PC-9 (cell line): ENCODE results near the gene STYK1. TPM values are rescaled to one million over a fixed set of nuclear protein-coding genes. Genes with fewer than 3 reads are reported as not detected.
A peak's percentile ranks its signal among the peaks of the same experiment; 100 is the strongest.
"Not testable (repeated sequence)": the region's sequence is repeated elsewhere in the genome, so short reads cannot be mapped to it uniquely, and the experiment has no call there.

Experiments
- BruUV-seq: library from RNA; stranded (reverse); fragments of 400-500 nt; replicated peaks from 2 replicates; lab custom pipeline; 2021; lab: Mats Ljungman, UMichigan
- CTCF ChIA-PET: fragments of 300-600 bp; sonication (Branson Sonifier 250); formaldehyde crosslinking; loops from one replicate; lab custom pipeline; 2022; ENCODE audit warnings: antibody characterized with exemption; lab: Charles Lee
- POLR2A ChIA-PET: fragments of 300-600 bp; sonication (Branson Sonifier 250); formaldehyde crosslinking; loops from one replicate; lab custom pipeline; 2022; ENCODE audit warnings: antibody characterized with exemption; ENCODE audit not compliant: unreplicated experiment; lab: Charles Lee
- DNase-seq, 2 experiments: peaks; one replicate each; pipeline versions ENCODE4 v3.0.0 to v3.0.0-alpha.2; 2015 to 2022; ENCODE audit warnings: mixed read lengths in 1 of 2
- H2AFZ ChIP-seq: fragments of 200-600 bp; sonication (generic); 2 replicates; pipeline ENCODE4 v1.8.1; 2017; ENCODE audit warnings: antibody characterized with exemption
- H3F3A ChIP-seq: fragments of 200-600 bp; sonication (generic); 2 replicates; pipeline ENCODE4 v1.8.1; 2017; ENCODE audit warnings: antibody characterized with exemption, mild to moderate bottlenecking, low read depth; ENCODE audit not compliant: insufficient read depth
- H3K27ac ChIP-seq: fragments of 200-600 bp; sonication (generic); 2 replicates; pipeline ENCODE4 v1.6.1; 2016; ENCODE audit warnings: mixed run types
- H3K27me3 ChIP-seq: fragments of 200-600 bp; sonication (generic); 2 replicates; pipeline ENCODE4 v1.6.1; 2016; ENCODE audit warnings: low read depth, mixed run types; ENCODE audit not compliant: insufficient read depth
- H3K36me3 ChIP-seq: fragments of 200-600 bp; sonication (generic); 2 replicates; pipeline ENCODE4 v1.6.1; 2016; ENCODE audit warnings: low read depth, mixed run types
- H3K4me1 ChIP-seq: fragments of 200-600 bp; sonication (generic); replicated peaks from 2 replicates; pipeline ENCODE4 v1.6.1; 2016; ENCODE audit warnings: mixed run types; ENCODE audit not compliant: insufficient read depth
- H3K4me2 ChIP-seq: fragments of 200-600 bp; sonication (generic); 2 replicates; pipeline ENCODE4 v1.6.1; 2017; ENCODE audit warnings: mixed run types
- H3K4me3 ChIP-seq: fragments of 200-600 bp; sonication (generic); 2 replicates; pipeline ENCODE4 v1.6.1; 2016; ENCODE audit warnings: mixed run types
- H3K79me2 ChIP-seq: fragments of 200-600 bp; sonication (generic); 2 replicates; pipeline ENCODE4 v1.6.1; 2017; ENCODE audit warnings: low read depth, mixed run types
- H3K9me2 ChIP-seq: fragments of 200-600 bp; sonication (generic); 2 replicates; pipeline ENCODE4 v1.8.1; 2017; ENCODE audit warnings: mild to moderate bottlenecking; ENCODE audit not compliant: insufficient read depth
- H3K9me3 ChIP-seq: fragments of 200-600 bp; sonication (generic); 2 replicates; pipeline ENCODE4 v1.8.1; 2016; ENCODE audit warnings: low read depth; ENCODE audit not compliant: insufficient read depth
- H4K20me1 ChIP-seq: fragments of 200-600 bp; sonication (generic); 2 replicates; pipeline ENCODE4 v1.8.1; 2017; ENCODE audit not compliant: insufficient read depth
- EZH2 ChIP-seq: fragments of 200-600 bp; sonication (generic); IDR thresholded peaks from 2 replicates; pipeline ENCODE4 v1.8.0; 2017; ENCODE audit warnings: antibody characterized with exemption, low read depth
- intact Hi-C: fragments of 100-400 bp; cut with micrococcal nuclease; formaldehyde crosslinking; loops from one replicate; pipeline ENCODE4 v1.10.0; 2022; ENCODE audit not compliant: unreplicated experiment
- total RNA-seq: library from RNA; stranded (reverse); gene quantifications from 2 replicates; pipeline ENCODE4 v1.2.3, GENCODE V29; 2021
- TF ChIP-seq, protein P1 (sequence below): fragments of 200-600 bp; sonication (generic); conservative IDR thresholded peaks from 2 replicates; pipeline ENCODE4 v1.6.1; 2017; ENCODE audit warnings: mixed run types, antibody characterized with exemption, mild to moderate bottlenecking, moderate library complexity

STYK1 gene
- total RNA-seq, 1 experiment from 2014 or later: 16.9 TPM

DNA sequence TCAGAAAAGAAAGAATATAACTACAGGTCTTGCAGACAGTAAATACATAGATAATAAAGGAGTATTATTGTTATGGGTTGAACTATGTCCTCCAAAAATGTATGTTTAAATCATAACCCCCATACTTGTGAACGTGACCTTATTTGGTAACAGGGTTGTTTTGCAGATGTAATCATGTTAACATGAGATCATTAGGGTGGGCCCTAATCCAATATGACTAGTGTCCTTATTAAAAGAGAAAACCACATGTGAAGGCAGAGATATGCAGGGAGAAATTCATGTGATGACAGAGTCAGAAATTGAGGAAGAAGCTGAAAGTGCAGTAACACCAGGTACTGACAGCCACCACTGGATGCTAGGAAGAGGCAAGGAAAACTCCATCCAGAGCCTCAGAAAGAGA lies 89.4 kb downstream of the STYK1 start:
- no peak overlapping the region for H3K4me3 ChIP-seq
- H3K4me2 ChIP-seq: no peak overlapping the region
- no peaks in the 10 kb centered on the region for H4K20me1 ChIP-seq
- no peaks in the 10 kb centered on the region for H3K9me2 ChIP-seq
- H3F3A ChIP-seq: no peaks in the 10 kb centered on the region
- H3K27me3 ChIP-seq: no peaks in the 10 kb centered on the region
- H3K27ac ChIP-seq: no peak overlapping the region
- BruUV-seq: no TSS peak
- no peak for DNase-seq
- H3K4me1 ChIP-seq: no peaks in the 10 kb centered on the region
- peaks cover 5% of the 10 kb centered on the region; the same call in 1 of the 2 replicates for H3K36me3 ChIP-seq
- H2AFZ ChIP-seq: no peak overlapping the region
- intact Hi-C loops: no loop called here
- no peaks in the 10 kb centered on the region for H3K9me3 ChIP-seq
- TF ChIP-seq, protein P1, sequence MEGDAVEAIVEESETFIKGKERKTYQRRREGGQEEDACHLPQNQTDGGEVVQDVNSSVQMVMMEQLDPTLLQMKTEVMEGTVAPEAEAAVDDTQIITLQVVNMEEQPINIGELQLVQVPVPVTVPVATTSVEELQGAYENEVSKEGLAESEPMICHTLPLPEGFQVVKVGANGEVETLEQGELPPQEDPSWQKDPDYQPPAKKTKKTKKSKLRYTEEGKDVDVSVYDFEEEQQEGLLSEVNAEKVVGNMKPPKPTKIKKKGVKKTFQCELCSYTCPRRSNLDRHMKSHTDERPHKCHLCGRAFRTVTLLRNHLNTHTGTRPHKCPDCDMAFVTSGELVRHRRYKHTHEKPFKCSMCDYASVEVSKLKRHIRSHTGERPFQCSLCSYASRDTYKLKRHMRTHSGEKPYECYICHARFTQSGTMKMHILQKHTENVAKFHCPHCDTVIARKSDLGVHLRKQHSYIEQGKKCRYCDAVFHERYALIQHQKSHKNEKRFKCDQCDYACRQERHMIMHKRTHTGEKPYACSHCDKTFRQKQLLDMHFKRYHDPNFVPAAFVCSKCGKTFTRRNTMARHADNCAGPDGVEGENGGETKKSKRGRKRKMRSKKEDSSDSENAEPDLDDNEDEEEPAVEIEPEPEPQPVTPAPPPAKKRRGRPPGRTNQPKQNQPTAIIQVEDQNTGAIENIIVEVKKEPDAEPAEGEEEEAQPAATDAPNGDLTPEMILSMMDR: no peak
- no peak for TF ChIP-seq EZH2
- CTCF ChIA-PET: no interaction called here
- no peaks in the 10 kb centered on the region for H3K79me2 ChIP-seq
- POLR2A ChIA-PET: no interaction called here

DNA sequence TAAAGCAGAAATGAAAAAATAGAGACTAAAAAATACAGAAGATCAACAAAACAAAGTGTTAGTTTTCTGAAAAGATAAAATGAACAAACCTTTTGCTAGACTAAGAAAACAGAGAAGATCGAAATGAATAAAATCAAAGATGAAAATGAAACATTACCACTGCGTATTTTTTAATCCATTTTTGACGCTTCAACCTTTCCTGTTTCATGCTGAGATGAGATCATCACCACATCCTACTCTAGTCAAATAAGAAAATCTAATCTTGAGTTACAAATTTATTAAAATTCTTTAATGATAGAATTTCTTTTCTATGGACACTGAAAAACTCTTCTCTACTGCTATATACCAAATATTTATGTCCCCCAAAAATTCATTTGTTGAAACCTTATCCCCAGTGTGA lies 91.1 kb downstream of the STYK1 start:
- no peak overlapping the region for H3K27ac ChIP-seq
- peaks cover 5% of the 10 kb centered on the region; the same call in 1 of the 2 replicates for H3K36me3 ChIP-seq
- BruUV-seq: no TSS peak
- intact Hi-C loops: no loop called here
- no peak overlapping the region for H2AFZ ChIP-seq
- H3K4me3 ChIP-seq: no peak overlapping the region
- H3K27me3 ChIP-seq: no peaks in the 10 kb centered on the region
- DNase-seq: no peak
- ChIA-PET CTCF (no interaction called here), POLR2A (no interaction called here)
- H3K79me2 ChIP-seq: no peaks in the 10 kb centered on the region
- TF ChIP-seq, protein P1: no peak
- no peak for TF ChIP-seq EZH2
- no peaks in the 10 kb centered on the region for H3K9me2 ChIP-seq
- no peaks in the 10 kb centered on the region for H3K9me3 ChIP-seq
- no peaks in the 10 kb centered on the region for H3K4me1 ChIP-seq
- no peak overlapping the region for H3K4me2 ChIP-seq
- H4K20me1 ChIP-seq: no peaks in the 10 kb centered on the region
- no peaks in the 10 kb centered on the region for H3F3A ChIP-seq

DNA sequence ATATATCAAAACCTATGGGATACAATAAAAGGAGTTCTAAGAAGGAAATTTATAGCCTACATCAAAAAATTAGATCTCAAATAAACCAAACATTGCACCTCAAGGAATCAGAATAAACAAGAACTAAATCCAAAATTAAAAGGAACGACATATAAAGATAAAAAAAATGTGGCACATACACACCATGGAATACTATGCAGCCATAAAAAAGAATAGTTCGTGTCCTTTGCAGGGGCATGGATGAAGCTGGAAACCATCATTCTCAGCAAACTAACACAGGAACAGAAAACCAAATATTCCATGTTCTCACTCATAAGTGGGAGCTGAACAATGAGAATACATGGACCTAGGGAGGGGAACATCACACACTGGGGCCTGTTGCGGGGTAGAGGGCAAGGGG lies 91.7 kb downstream of the STYK1 start:
- H3K4me2 ChIP-seq, H2AFZ ChIP-seq, H4K20me1 ChIP-seq, CTCF ChIA-PET, H3K36me3 ChIP-seq, H3K4me3 ChIP-seq, H3K27ac ChIP-seq, H3K4me1 ChIP-seq, POLR2A ChIA-PET, DNase-seq, H3F3A ChIP-seq, H3K9me3 ChIP-seq, H3K27me3 ChIP-seq, BruUV-seq, H3K79me2 ChIP-seq, H3K9me2 ChIP-seq, intact Hi-C loops: not testable (repeated sequence)

DNA sequence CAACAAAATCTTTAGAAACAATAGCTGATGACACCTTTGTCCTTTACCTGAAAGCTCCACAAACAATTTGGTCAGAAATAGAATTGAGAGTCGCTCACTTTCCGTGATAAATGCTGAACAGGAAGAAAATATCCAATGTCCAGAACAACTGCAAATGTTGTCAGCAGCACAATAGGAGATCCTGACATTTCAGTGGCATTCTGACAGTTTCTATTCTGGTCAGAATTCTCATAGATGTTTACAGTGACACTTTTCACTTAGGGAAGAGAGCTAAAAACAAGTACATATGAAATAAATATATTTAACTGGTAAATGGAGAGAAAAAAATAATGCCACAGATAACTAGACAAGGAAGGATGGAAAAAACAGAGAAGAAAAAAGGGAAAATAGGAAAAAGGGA lies 99.5 kb downstream of the STYK1 start:
- Histone ChIP-seq H3K36me3 (no peaks in the 10 kb centered on the region), H3K9me2 (no peaks in the 10 kb centered on the region), H3K4me3 (no peak overlapping the region), H3K9me3 (no peaks in the 10 kb centered on the region; the same call in 1 of the 2 replicates), H3K4me1 (peaks cover 15% of the 10 kb centered on the region; the same call in 1 of the 2 replicates), H2AFZ (no peak overlapping the region), H4K20me1 (no peaks in the 10 kb centered on the region), H3K27ac (no peak overlapping the region), H3K4me2 (no peak overlapping the region), H3K79me2 (no peaks in the 10 kb centered on the region), H3K27me3 (no peaks in the 10 kb centered on the region), H3F3A (no peaks in the 10 kb centered on the region)
- no peak for DNase-seq
- no TSS peak for BruUV-seq
- no peak for TF ChIP-seq EZH2
- TF ChIP-seq, protein P1: no peak
- ChIA-PET POLR2A (no interaction called here), CTCF (no interaction called here)
- intact Hi-C loops: no loop called here

DNA sequence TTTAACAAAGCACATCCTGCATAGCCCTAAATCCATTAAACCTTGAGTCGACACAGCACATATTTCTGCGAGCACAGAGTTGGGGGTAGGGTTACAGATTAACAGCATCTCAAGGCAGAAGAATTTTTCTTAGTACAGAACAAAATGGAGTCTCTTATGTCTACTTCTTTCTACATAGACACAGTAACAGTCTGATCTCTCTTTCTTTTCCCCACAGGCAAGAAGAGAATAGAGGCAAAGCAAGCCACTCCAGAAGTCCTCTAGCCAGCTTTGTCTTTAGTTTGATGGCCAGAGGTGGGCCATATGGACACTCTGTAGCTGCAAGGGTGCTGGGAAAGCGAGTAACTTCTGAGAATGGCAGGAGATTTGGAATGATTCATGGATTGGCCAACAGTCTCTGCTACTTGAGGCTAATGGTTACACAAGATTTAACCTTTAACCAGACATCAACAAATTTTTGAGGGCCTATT lies 101.8 kb downstream of the STYK1 start:
- BruUV-seq, H3K9me3 ChIP-seq, H3F3A ChIP-seq, H3K27ac ChIP-seq, H3K9me2 ChIP-seq, H4K20me1 ChIP-seq, H3K36me3 ChIP-seq, H3K27me3 ChIP-seq, H3K4me3 ChIP-seq, POLR2A ChIA-PET, intact Hi-C loops, H3K79me2 ChIP-seq, CTCF ChIA-PET: not testable (repeated sequence)
- DNase-seq: peak in 1 of 2 experiments; percentile 44
- peaks cover 15% of the 10 kb centered on the region; the same call in 1 of the 2 replicates for H3K4me1 ChIP-seq
- peak overlapping the region; percentile 7; the same call in 1 of the 2 replicates for H3K4me2 ChIP-seq
- H2AFZ ChIP-seq: peak overlapping the region; percentile 70; the same call in 1 of the 2 replicates
